A549 treated with GW870086 at 1 μM for 4 hours (cell line): ENCODE results near the gene OR2J3. TPM values are rescaled to one million over a fixed set of nuclear protein-coding genes. Genes with fewer than 3 reads are reported as not detected.

Source experiments
- total RNA-seq: library from RNA; stranded (reverse); fragments of 200-300 nt; extraction: Qiagen RNA extraction; gene quantifications from 5 replicates; pipeline ENCODE4 v1.2.3, GENCODE V29; 2022; ENCODE audit warnings: low read depth

Gene OR2J3
- not detected in 5 replicates for total RNA-seq

DNA sequence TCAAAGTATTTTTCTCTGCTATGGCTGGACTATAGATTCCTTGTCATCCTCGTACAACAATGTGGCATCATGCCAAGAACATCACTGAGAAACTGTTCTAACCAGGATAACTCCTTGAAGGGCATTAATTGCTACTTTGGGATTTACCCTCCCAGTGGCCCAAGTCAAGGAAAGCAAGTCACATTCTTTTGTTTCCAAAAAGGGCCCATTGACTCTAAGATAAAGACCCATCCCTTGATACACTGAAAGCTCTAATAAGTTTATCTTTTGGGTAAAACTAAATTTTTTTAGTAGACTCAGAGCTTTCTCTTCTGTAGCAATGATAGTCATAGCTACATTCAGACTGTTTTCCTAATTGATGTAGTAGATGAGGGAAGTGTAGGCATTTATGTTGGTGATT, at the start of gene OR2J3:
TSS of gene OR2J3 (plus strand) at position 301 of the 400 bp plus-strand sequence. CDS start 3,833 bp downstream, outside the sequence.

DNA sequence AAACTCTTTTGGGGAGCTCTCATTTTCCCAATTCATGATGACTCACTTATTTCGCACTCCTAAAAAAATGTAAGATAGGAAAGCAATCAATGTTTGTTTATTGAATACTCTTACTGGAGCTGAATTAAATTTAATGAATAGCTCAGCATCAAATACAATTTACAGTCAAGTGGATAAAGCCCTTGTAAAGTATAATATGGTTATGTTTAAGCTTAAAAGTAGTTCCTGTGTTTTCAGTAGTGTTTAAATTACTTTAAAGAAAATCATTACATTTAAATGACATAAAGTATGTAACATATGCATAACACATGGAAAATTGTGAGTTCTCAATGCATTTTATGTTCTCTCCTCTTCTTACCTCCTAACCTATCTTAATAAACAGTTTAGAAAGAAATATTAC, 20.6 kb upstream of the OR2J3 start, which contains the start of gene OR2B3:
TSS of gene OR2B3 (minus strand) at position 101 of the 400 bp plus-strand sequence. CDS start at position 36, 65 bp downstream.

GRCh38 chr6:29099190-29099589, 8.7 kb upstream of the OR2J3 start, which contains the start of gene OR2J1:
Gene OR2J1, plus strand, starts transcription at chr6:29099490. Its CDS starts 1,453 bp downstream, at chr6:29100943.

Other genes starting within 250 kb of the OR2J3 start
- 38.2 to 48.9 TPM (median 46.3 TPM) in 5 replicates for gene TRIM27, start 184.1 kb upstream of the OR2J3 start, total RNA-seq
- 0.09 to 0.27 TPM (median 0.16 TPM) in 5 replicates for gene ZNF311, start 102.7 kb upstream of the OR2J3 start, total RNA-seq
- not detected in 5 replicates for gene OR2W1, start 62.9 kb upstream of the OR2J3 start, total RNA-seq
- gene OR2B3, start 20.7 kb upstream of the OR2J3 start, total RNA-seq, result not detected in 5 replicates
- gene OR2J1, start 8.6 kb upstream of the OR2J3 start, total RNA-seq, result not detected in 5 replicates
- gene OR2J2, start 62.8 kb downstream of the OR2J3 start, total RNA-seq, result not detected in 5 replicates
- not detected in 5 replicates for gene OR14J1, start 193.6 kb downstream of the OR2J3 start, total RNA-seq